A549 (cell line): Measurements from ENCODE around the gene LY6G6D.

Experiments used
- CEBPB ChIP-seq, 2 experiments: fragments of >200 bp in 1 of 2; sonication (Bioruptor Twin) in 1 of 2; formaldehyde crosslinking in 1 of 2; IDR thresholded peaks; 2 replicates each; pipeline ENCODE4 v1.6.1; 2012 to 2016
- CHD2 ChIP-seq: fragments of 150-350 bp; IDR thresholded peaks from 2 replicates; pipeline ENCODE4 v1.6.1; 2014; ENCODE audit warnings: low read length; ENCODE audit not compliant: partially characterized antibody
- CTCF ChIP-seq: fragments of >200 bp; sonication (Bioruptor Twin); formaldehyde crosslinking; IDR thresholded peaks from 3 replicates; pipeline ENCODE4 v1.5.1; 2016
- EHMT2 ChIP-seq: fragments of 200-600 bp; sonication (generic); IDR thresholded peaks from 2 replicates; pipeline ENCODE4 v1.6.1; 2016; ENCODE audit warnings: antibody characterized with exemption, low read depth, mild to moderate bottlenecking, moderate library complexity
- ESRRA ChIP-seq: fragments of 150-350 bp; IDR thresholded peaks from 2 replicates; pipeline ENCODE4 v1.6.1; 2014; ENCODE audit warnings: mild to moderate bottlenecking, low read length, borderline replicate concordance
- JUNB ChIP-seq: fragments of >200 bp; sonication (Bioruptor Twin); formaldehyde crosslinking; IDR thresholded peaks from 2 replicates; pipeline ENCODE4 v1.6.1; 2016
- MAFK ChIP-seq: fragments of 450-650 bp; IDR thresholded peaks from 2 replicates; pipeline ENCODE4 v1.6.1; 2014; ENCODE audit not compliant: partially characterized antibody
- NFE2L2 ChIP-seq: fragments of 150-350 bp; conservative IDR thresholded peaks from 2 replicates; pipeline ENCODE4 v1.6.1; 2014; ENCODE audit warnings: low read length
- POLR2A ChIP-seq: IDR thresholded peaks from 2 replicates; pipeline ENCODE4 v1.6.1; 2012; ENCODE audit warnings: mild to moderate bottlenecking, low read length
- POLR2AphosphoS2 ChIP-seq: conservative IDR thresholded peaks from 2 replicates; pipeline ENCODE4 v1.6.1; 2012; ENCODE audit warnings: low read length, improper control_type of control experiment, inconsistent platforms
- RAD21 ChIP-seq, 2 experiments: fragments of >200 bp in 1 of 2; sonication (Bioruptor Twin) in 1 of 2; formaldehyde crosslinking in 1 of 2; IDR thresholded peaks in 1 of 2; conservative IDR thresholded peaks in 1 of 2; 2 replicates in 1 of 2; 3 replicates in 1 of 2; pipeline ENCODE4 v1.6.1; 2012 to 2018; ENCODE audit warnings: inconsistent platforms in 1 of 2
- REST ChIP-seq: fragments of 200-600 bp; sonication (generic); IDR thresholded peaks from 2 replicates; pipeline ENCODE4 v1.6.1; 2016; ENCODE audit warnings: antibody characterized with exemption, mild to moderate bottlenecking, moderate library complexity
- ZSCAN20 ChIP-seq: fragments of 250-450 bp; sonication (Bioruptor Pico); IDR thresholded peaks from 2 replicates; pipeline ENCODE4 v1.8.0; 2022; ENCODE audit warnings: mild to moderate bottlenecking, moderate library complexity

GRCh38 chr6:31725502-31726350 lies 10.6 kb downstream of the LY6G6D start:
- no peak for TF ChIP-seq POLR2AphosphoS2
- TF ChIP-seq RAD21 (conservative IDR thresholded peaks at IDR 0.05 in 1 of 2, IDR thresholded peaks at IDR 0.05 in 1 of 2) = no peak
- no peak for TF ChIP-seq MAFK
- TF ChIP-seq JUNB = no peak
- no peak for TF ChIP-seq POLR2A
- TF ChIP-seq REST = no peak
- no peak for TF ChIP-seq CTCF
- no peak for TF ChIP-seq CEBPB (IDR thresholded peaks at IDR 0.05)
- TF ChIP-seq NFE2L2 = no peak
- TF ChIP-seq CHD2 = no peak
- TF ChIP-seq ZSCAN20 (CRISPR knock-in tag) = no peak
- TF ChIP-seq EHMT2 = no peak
- TF ChIP-seq ESRRA = no peak
